ENCODE measurements around the gene PANK1. TPM values are rescaled to one million over a fixed set of nuclear protein-coding genes. Genes with fewer than 3 reads are reported as not detected.

Gene PANK1
- total RNA-seq, 4 donors from 2014 or later, result 1.3 to 5.9 (median 4.2) TPM

- TF ChIP-seq CTCF (IDR thresholded peaks at IDR 0.05; ENCODE audit: low read depth), result no peak
Measured at GRCh38 chr10:89575031-89575430, 70.0 kb downstream of the PANK1 start.

- no peak for TF ChIP-seq CTCF (IDR thresholded peaks at IDR 0.05; ENCODE audit: low read depth)
Measured at GRCh38 chr10:89574368-89574767, 70.7 kb downstream of the PANK1 start.

GRCh38 chr10:89567576-89568245 lies 77.3 kb downstream of the PANK1 start:
- no peak for TF ChIP-seq CTCF (IDR thresholded peaks at IDR 0.05; ENCODE audit: low read depth)

DNA sequence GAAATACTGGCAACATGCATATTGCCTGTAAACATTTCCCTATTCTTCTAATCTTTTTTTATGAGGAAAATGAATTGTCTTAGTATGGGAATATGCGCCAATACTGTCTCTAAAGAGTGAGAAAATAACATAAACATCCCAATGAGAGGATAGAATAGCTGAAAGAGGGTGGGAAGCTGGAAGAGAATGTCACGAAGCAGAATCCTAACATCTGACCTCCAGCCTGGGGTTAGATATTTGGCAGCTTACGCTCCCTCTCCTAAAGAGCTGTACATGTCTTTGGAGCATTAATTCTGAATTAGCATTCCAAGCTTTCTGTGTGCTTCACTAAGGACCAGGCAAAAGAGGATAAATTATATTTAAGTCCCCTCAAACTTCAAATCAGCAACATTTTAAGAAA lies 78.0 kb downstream of the PANK1 start:
- no peak for TF ChIP-seq CTCF (IDR thresholded peaks at IDR 0.05; ENCODE audit: low read depth)

GRCh38 chr10:89566095-89566950 lies 78.7 kb downstream of the PANK1 start:
- no peak for TF ChIP-seq CTCF (IDR thresholded peaks at IDR 0.05; ENCODE audit: low read depth)

- TF ChIP-seq CTCF (IDR thresholded peaks at IDR 0.05; ENCODE audit: low read depth), result no peak
Measured at GRCh38 chr10:89565180-89565579, 79.9 kb downstream of the PANK1 start.

DNA sequence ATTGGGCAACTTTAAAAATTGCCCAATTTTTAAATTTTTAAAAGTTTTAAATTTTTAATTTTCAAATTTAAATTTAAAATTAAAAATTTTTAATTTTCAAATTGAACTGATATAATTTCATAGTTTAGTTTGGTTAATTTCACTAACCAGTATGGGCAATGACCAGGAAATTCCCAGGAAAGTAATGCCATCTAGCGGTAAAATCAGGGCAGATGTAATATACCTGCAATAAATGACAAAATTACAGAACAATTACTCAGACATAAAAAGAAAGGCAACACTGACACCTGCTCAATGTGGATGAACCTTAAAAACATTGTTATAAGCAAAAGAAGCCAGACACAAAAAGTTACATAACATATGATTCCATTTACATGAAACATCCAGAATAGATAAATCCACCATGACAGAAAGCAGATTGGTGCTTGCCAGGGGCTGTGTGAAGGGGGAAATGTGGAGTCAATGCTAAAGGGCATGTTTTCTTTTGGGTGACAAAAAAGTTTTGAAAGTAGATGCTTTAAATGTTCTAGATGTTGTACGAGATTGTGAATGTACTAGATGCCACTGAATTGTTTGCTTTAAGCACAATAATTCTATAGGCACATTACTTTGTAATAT lies 81.1 kb downstream of the PANK1 start:
- no peak for TF ChIP-seq CTCF (IDR thresholded peaks at IDR 0.05; ENCODE audit: low read depth)

Data from subcutaneous adipose tissue (tissue), 4 donors.